Activated naive CD4-positive, alpha-beta T cell treated with anti-CD3 and anti-CD28 coated beads for 36 hours (primary cell): ENCODE results near the gene KCNQ1OT1. TPM values are rescaled to one million over a fixed set of nuclear protein-coding genes. Genes with fewer than 3 reads are reported as not detected.

Experiments used
- CTCF ChIA-PET: fragments of 350-600 bp; sonication (Branson Sonifier 250); formaldehyde crosslinking; loops from one replicate; lab custom pipeline; 2021; ENCODE audit warnings: antibody characterized with exemption; lab: Charles Lee
- DNase-seq: peaks from one replicate; pipeline ENCODE4 v3.0.0-alpha.2; 2020
- H3K27ac Mint-ChIP-seq: one replicate; pipeline ENCODE4 v1.8.0; 2021; ENCODE audit warnings: mild to moderate bottlenecking, mixed read lengths
- H3K27me3 Mint-ChIP-seq: one replicate; pipeline ENCODE4 v1.8.0; 2021; ENCODE audit warnings: low read depth, mixed read lengths
- H3K36me3 Mint-ChIP-seq: one replicate; pipeline ENCODE4 v1.8.0; 2021; ENCODE audit warnings: low read depth, mixed read lengths
- H3K4me1 Mint-ChIP-seq: one replicate; pipeline ENCODE4 v1.8.0; 2021; ENCODE audit warnings: low read depth, mixed read lengths
- H3K4me3 Mint-ChIP-seq: one replicate; pipeline ENCODE4 v1.8.0; 2021; ENCODE audit warnings: mild to moderate bottlenecking, moderate library complexity, mixed read lengths
- H3K9me3 Mint-ChIP-seq: one replicate; pipeline ENCODE4 v1.8.0; 2021; ENCODE audit warnings: mixed read lengths
- intact Hi-C: fragments of 100-400 bp; cut with micrococcal nuclease; formaldehyde crosslinking; loops from one replicate; pipeline ENCODE4 v1.15.1; 2023
- total RNA-seq, 2 experiments: library from RNA; stranded (reverse); gene quantifications; one replicate each; pipeline ENCODE4 v1.2.3, GENCODE V29; 2021

KCNQ1OT1 gene
- total RNA-seq, 2 experiments from 2014 or later = 0.17 to 0.20 TPM

- H3K27ac Mint-ChIP-seq = no peak overlapping the region
Observed at GRCh38 chr11:2558397-2558796, 141.4 kb downstream of the KCNQ1OT1 start.

More at GRCh38 chr11:2558397-2558796, 141.4 kb downstream of the KCNQ1OT1 start:
- Mint-ChIP-seq H3K27me3 (no peaks in the 10 kb centered on the region), H3K9me3 (no peaks in the 10 kb centered on the region), H3K36me3 (no peaks in the 10 kb centered on the region), H3K4me1 (peaks cover 1% of the 10 kb centered on the region), H3K4me3 (no peak overlapping the region)
- no peak for DNase-seq
- intact Hi-C loops = no loop called here
- CTCF ChIA-PET = no interaction called here

Other genes starting within 250 kb of the KCNQ1OT1 start
- under 1 TPM; 0.17 to 0.26 TPM for gene CDKN1C, start 185.8 kb upstream of the KCNQ1OT1 start, total RNA-seq
- 1 to 10 TPM; 2.8 to 3.6 TPM for gene PHLDA2, start 229.4 kb upstream of the KCNQ1OT1 start, total RNA-seq